DND-41 (cell line): ENCODE measurements around the gene SLC35G3.
"Not testable (repeated sequence)": the region's sequence is repeated elsewhere in the genome, so short reads cannot be mapped to it uniquely, and the experiment has no call there.

Experiments
- ATAC-seq: fragments of 200-7000 bp; cut with Tn5 transposase; 3 replicates; pipeline ENCODE4 v1.9.1; 2021; ENCODE audit warnings: low read depth; ENCODE audit not compliant: insufficient read depth
- DNase-seq: peaks from one replicate; pipeline ENCODE4 v3.0.0-alpha.2; 2020
- H2AFZ ChIP-seq: 2 replicates; pipeline ENCODE4 v1.6.0; 2012; ENCODE audit warnings: low read depth, low read length
- H3K27ac ChIP-seq: 2 replicates; pipeline ENCODE4 v1.5.1; 2012; ENCODE audit warnings: low read length, inconsistent platforms
- H3K27me3 ChIP-seq: fragments of 200-600 bp; sonication (generic); 2 replicates; pipeline ENCODE4 v1.6.0; 2012; ENCODE audit warnings: low read length, mild to moderate bottlenecking, inconsistent platforms; ENCODE audit not compliant: insufficient read depth, poor library complexity
- H3K36me3 ChIP-seq: 2 replicates; pipeline ENCODE4 v1.5.1; 2012; ENCODE audit warnings: low read length, inconsistent platforms; ENCODE audit not compliant: insufficient read depth
- H3K4me1 ChIP-seq: 2 replicates; pipeline ENCODE4 v1.5.1; 2012; ENCODE audit warnings: mild to moderate bottlenecking, low read length; ENCODE audit not compliant: insufficient read depth
- H3K4me2 ChIP-seq: 2 replicates; pipeline ENCODE4 v1.6.0; 2012; ENCODE audit warnings: mild to moderate bottlenecking, moderate library complexity, low read length, inconsistent platforms; ENCODE audit not compliant: insufficient read depth
- H3K4me3 ChIP-seq, 2 experiments: fragments of 200-600 bp in 1 of 2; shearing (Covaris generic) in 1 of 2; 2 replicates each; pipeline ENCODE4 v1.5.1; 2012 to 2016; ENCODE audit warnings: inconsistent platforms in 2 of 2, low read length in 2 of 2, mild to moderate bottlenecking in 2 of 2, low read depth in 1 of 2, moderate library complexity in 1 of 2
- H3K79me2 ChIP-seq: 2 replicates; pipeline ENCODE4 v1.6.0; 2012; ENCODE audit warnings: low read length, inconsistent platforms; ENCODE audit not compliant: insufficient read depth
- H3K9ac ChIP-seq: 2 replicates; pipeline ENCODE4 v1.6.0; 2012; ENCODE audit warnings: low read depth, mild to moderate bottlenecking, inconsistent platforms, low read length, moderate library complexity
- H3K9me3 ChIP-seq: 2 replicates; pipeline ENCODE4 v1.5.1; 2012; ENCODE audit warnings: low read length, moderate library complexity, mild to moderate bottlenecking, inconsistent platforms; ENCODE audit not compliant: insufficient read depth, severe bottlenecking
- H4K20me1 ChIP-seq: 2 replicates; pipeline ENCODE4 v1.6.0; 2012; ENCODE audit warnings: low read length; ENCODE audit not compliant: insufficient read depth
- CTCF ChIP-seq: IDR thresholded peaks from 2 replicates; pipeline ENCODE4 v1.5.1; 2012; ENCODE audit warnings: borderline replicate concordance, low read length, moderate library complexity, mild to moderate bottlenecking; ENCODE audit not compliant: poor library complexity, severe bottlenecking; ENCODE audit errors: extremely low read depth
- EZH2 ChIP-seq: IDR thresholded peaks from 3 replicates; pipeline ENCODE4 v1.6.1; 2012; ENCODE audit warnings: borderline replicate concordance, low read depth, mild to moderate bottlenecking, moderate library complexity, low read length, inconsistent platforms; ENCODE audit not compliant: severe bottlenecking

The SLC35G3 gene

GRCh38 chr17:35183332-35183731, 10.9 kb downstream of the SLC35G3 start:
- H3K27me3 ChIP-seq, result peaks cover 6% of the 10 kb centered on the region
- DNase-seq (no peak), ATAC-seq (no peak)
- H3K4me1 ChIP-seq, result no peaks in the 10 kb centered on the region
- H3K27ac ChIP-seq, result no peak overlapping the region
- H3K9me3 ChIP-seq, result no peaks in the 10 kb centered on the region
- H3K4me2 ChIP-seq, result no peak overlapping the region
- no peaks in the 10 kb centered on the region for H3K36me3 ChIP-seq
- no peaks in the 10 kb centered on the region for H3K79me2 ChIP-seq
- H3K4me3 ChIP-seq, result no peak overlapping the region
- no peak overlapping the region for H2AFZ ChIP-seq
- H4K20me1 ChIP-seq, result no peaks in the 10 kb centered on the region
- H3K9ac ChIP-seq, result no peak overlapping the region
- no peak for TF ChIP-seq EZH2
- TF ChIP-seq CTCF, result no peak

GRCh38 chr17:35179379-35179778, 14.8 kb downstream of the SLC35G3 start:
- not testable (repeated sequence) for DNase-seq, H3K36me3 ChIP-seq, H3K27ac ChIP-seq, H3K4me3 ChIP-seq, H3K9me3 ChIP-seq, H3K79me2 ChIP-seq, H3K4me2 ChIP-seq, H3K4me1 ChIP-seq, H2AFZ ChIP-seq, H3K9ac ChIP-seq, H4K20me1 ChIP-seq, H3K27me3 ChIP-seq, ATAC-seq

- no peak for TF ChIP-seq CTCF
- no peak for TF ChIP-seq EZH2
- no peak for DNase-seq
- no peak for ATAC-seq
- H3K9me3 ChIP-seq, result no peaks in the 10 kb centered on the region
- no peaks in the 10 kb centered on the region for H4K20me1 ChIP-seq
- no peak overlapping the region for H2AFZ ChIP-seq
- H3K4me1 ChIP-seq, result peaks cover under 1% of the 10 kb centered on the region; the same call in 1 of the 2 replicates
- H3K27ac ChIP-seq, result no peak overlapping the region
- no peak overlapping the region for H3K4me2 ChIP-seq
- no peaks in the 10 kb centered on the region for H3K36me3 ChIP-seq
- H3K79me2 ChIP-seq, result no peaks in the 10 kb centered on the region
- H3K9ac ChIP-seq, result no peak overlapping the region
- H3K27me3 ChIP-seq, result no peaks in the 10 kb centered on the region
- no peak overlapping the region for H3K4me3 ChIP-seq
Measured at GRCh38 chr17:35176897-35177296, 17.3 kb downstream of the SLC35G3 start.

- H3K79me2 ChIP-seq, result no peaks in the 10 kb centered on the region
- H3K4me2 ChIP-seq, result no peak overlapping the region
- no peak for DNase-seq
- peaks cover 5% of the 10 kb centered on the region; the same call in 1 of the 2 replicates for H3K4me1 ChIP-seq
- TF ChIP-seq CTCF (no peak), EZH2 (no peak)
- H3K27me3 ChIP-seq, result no peaks in the 10 kb centered on the region
- H3K36me3 ChIP-seq, result no peaks in the 10 kb centered on the region
- H3K9me3 ChIP-seq, result no peaks in the 10 kb centered on the region
- no peak overlapping the region for H2AFZ ChIP-seq
- H4K20me1 ChIP-seq, result no peaks in the 10 kb centered on the region
- no peak overlapping the region for H3K4me3 ChIP-seq
- H3K9ac ChIP-seq, result no peak overlapping the region
- ATAC-seq, result no peak
- no peak overlapping the region for H3K27ac ChIP-seq
Measured at GRCh38 chr17:35175638-35176415, 18.4 kb downstream of the SLC35G3 start.
